HTR-8/SVneo (cell line): ENCODE data around the gene COPS2.

Experiments used
- DNase-seq: peaks from one replicate; pipeline ENCODE4 v3.0.0; 2011; ENCODE audit warnings: low spot score, mixed read lengths; ENCODE audit not compliant: insufficient read length
- FAIRE-seq: peaks from 2 replicates; lab custom pipeline; 2011; peaks lifted over from hg19 to GRCh38; lab: Jason Lieb, UNC

COPS2 gene

DNA sequence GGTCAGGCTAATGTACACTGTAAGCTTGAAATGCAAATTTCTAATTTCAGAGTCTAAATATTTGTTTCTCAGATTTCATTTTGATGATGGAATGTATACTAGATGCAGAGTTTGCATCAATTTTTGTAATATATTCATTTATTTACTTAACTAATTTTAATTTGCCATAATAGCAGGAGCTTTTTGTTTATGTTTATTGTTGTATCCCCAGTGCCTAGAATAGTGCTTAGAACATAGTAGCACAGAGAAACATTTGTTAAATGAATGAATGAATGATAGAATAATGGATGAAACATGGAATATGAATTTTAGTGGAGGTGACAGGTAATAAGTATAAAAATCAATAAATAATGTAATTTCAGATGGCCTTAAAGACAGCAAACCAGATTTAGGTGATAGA, 9.5 kb upstream of the COPS2 start:
- no peak for FAIRE-seq
- DNase-seq, result no peak

DNA sequence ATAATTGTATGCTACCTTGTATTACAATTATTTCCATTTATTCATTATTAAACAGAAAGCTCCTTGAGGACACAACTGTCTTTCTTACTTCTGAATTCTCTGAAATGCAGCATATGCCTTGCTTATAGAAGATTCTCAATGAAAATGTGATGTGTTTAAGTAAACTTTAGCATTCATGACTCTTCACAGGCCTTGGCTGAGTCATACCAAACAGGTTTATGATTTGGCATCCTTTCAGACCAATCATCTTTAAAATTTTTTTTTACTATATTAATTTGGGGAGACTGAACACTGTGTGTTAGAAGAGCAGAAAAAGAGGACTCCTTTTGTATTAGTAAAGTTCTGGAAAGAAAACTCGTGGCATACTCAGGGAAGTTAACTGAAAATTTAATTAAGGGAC, 8.3 kb upstream of the COPS2 start:
- FAIRE-seq (no peak), DNase-seq (no peak)

DNA sequence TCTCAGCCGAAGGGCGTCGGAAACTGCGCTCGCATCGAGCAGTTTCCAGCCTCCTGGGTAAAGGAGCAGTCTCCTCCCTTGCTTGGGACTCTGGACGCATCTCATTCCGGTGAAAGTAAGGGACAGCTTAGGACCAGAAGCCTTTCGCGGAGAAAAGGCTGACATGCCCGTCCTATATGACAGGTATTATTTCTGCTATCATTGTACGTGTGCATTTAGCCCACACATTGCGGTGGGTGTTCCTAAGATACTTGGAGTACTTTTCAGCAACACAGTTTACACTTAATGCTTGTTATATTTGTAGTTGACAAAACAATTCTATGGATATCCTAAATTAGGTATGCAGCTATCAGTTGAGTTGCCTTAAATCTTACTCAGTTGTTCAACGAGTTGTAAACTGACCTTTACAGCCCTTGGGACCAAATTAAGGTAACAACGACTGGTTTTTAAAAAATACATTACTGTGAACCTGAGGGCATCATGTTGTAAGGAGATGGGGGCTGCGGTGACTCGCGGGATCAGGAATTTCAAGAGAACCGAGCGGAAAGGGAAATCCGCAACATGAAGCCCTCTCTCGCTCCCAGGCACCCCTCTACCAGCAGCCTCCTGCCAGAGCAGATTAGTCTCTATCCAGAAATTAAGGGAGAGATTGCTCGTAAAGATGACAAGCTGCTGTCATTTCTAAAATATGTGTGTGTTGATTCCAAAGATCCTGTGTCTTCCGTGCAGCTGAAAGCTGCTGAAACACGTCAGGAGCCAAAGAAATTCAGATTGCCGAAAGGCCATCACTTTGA, 632 bp upstream of the COPS2 start:
- DNase-seq (no peak), FAIRE-seq (no peak)

DNA sequence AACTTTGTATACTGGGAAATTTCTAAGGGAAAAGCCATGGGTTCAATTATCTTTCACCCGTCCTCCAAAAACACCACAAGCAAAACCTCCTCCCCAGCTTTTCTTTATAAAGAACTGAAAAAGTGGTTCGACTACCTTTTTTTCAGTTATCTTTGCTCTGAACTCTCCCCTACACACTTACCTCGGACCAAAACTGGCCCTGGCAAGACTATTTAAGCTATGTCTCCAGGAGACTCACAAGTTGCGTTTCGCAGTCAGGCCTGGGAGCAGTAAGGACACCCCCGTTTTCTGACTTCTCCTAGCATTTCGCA, 645 bp downstream of the COPS2 start:
- FAIRE-seq, result no peak
- DNase-seq, result no peak

DNA sequence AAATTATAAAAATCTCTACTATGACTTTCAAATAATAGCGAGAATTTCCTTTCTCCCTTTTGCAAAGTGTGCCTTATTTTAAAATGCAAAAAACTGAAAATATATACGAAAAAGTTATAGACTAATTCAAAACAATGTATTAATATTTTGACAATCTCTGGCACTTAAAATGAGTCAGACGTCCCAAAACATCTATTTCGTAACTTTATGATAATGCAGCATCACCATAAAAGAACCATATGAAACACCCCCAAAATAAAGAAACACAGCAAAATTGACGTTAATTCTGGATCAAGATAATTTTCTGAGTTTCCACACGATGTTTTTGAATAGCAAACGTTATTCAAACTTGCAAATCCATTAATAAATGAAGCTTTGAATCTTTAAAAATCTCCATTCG, 1.0 kb downstream of the COPS2 start:
- no peak for DNase-seq

DNA sequence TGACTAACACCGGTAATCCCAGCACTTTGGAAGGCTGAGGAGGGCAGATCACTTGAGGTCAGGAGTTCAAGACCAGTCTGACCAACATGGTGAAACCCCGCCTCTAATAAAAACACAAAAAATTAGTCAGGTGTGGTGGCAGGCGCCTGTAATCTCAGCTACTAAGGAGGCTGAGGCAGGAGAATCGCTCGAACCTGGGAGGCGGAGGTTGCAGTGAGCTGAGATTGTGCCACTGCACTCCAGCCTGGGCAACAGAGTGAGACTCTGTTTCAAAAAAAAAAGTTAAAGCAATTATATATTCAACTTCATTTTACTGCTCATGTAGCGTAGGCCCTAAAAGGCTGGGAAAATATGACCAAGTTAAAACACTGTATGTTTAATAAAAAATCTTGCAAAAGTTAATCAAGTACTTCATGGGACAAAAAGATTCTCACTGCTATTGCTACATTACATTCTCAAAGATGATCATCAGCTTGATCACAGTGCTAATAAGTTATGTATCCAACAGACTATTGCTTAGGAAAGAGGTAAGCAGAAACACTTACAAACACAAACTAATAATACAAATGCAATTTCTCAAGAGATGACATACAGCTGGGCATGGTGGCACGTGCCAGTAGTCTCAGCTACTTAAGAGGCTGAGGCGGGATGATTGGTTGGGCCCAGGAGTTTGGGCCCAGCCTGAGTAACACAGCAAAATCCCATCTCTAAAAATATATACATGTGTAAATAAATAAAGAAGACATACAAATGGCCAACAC, 2.7 kb downstream of the COPS2 start:
- FAIRE-seq (no peak), DNase-seq (no peak)

More for the DNA sequence above, 1.0 kb downstream of the COPS2 start:
- no peak for FAIRE-seq

DNA sequence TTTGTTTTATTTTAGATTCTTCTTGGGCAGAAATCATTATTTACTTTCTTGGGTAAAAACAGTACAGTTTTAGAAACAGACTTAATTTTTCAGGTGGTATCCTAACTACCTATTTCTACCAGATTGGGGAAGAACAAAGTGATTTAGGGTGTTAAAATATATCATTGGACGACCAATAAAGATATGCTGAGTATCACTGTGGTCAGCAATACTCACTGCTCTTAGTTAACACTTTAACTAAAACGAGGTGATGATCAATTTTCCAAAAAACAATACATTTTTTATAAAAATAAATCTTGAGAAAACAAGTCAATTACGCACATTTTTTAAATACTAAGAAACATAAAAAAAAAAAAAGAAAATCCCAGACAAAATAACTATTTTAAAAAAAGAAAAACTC, 3.6 kb downstream of the COPS2 start:
- FAIRE-seq, result no peak
- no peak for DNase-seq

DNA sequence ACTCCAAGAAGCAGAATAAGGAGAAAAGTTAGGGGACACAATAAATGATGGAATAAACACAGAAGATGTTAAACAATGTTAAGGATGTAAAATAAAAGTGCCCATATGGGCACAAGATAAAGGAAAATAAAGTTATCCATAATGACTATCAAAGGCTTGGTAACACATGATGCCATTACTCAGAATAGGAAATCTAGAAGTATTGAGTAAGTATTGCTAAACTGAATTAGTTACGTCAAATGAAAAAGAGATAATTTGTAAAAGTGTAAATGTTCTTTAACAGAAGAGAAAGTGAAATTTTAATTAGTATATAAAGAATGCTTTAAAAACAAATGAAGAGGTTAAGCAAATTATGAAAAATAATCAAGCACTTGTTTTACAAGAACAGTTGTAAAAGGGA, 6.7 kb downstream of the COPS2 start:
- no peak for DNase-seq
- no peak for FAIRE-seq

DNA sequence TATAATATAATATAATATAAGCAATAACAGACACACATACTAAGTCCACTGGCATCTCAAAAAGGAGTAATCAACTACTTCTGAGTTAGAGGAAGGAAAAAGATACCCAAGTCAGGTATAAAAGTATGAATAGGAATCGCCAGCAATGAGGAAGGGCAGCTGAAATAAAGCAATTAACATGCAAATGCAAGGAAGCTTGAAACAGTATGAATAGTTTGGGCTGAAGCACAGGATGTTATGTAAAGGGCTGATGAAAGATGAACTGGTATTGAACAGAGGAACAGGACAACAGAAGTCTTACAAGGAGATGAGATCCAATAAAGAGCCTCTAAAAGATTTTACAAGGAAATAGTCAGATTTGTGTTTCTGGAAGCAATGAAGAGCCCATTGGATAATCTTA, 7.1 kb downstream of the COPS2 start:
- FAIRE-seq (no peak), DNase-seq (no peak)

DNA sequence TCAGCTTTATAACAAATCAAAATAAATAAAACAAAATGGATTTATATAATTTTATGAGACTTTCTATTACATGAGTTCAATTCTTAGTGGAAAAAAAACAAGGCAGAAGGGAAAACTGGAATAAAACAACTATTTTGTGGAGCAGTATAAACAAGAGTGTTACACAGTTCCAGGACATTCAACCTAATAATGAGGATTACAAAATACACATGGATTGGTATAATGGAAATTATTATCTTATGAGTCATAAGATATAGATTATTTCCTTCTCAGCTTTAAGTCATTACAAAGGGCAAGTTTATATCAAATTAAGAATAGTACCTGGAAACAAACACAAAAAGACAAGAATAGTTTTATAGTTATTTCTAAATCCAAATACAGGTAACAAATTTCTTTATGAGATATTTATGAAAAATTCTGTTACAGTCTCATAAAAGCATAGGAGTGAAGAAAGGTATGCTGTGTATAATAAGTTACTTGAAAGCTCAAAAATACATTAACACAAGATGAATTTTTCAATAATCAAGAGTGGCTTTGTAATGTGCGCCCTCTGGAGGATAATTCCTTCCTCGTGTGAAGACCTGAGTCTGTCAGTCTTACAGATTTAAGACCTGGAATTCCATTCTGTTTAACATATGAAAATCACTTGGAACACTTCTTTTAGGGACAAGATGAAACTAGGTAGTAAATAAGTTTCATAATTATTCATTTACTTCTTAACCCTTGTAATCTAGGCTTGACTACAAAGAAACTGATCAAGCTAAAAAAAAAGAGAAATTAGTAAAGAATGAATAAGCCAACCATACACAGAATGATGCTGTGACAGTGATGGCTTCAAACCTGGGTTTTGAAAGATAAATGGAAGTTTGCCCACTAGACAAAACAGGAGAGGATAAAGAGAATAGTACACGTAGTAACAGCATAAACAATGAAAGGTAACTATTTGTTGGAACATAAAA, 9.5 kb downstream of the COPS2 start:
- FAIRE-seq, result no peak

DNA sequence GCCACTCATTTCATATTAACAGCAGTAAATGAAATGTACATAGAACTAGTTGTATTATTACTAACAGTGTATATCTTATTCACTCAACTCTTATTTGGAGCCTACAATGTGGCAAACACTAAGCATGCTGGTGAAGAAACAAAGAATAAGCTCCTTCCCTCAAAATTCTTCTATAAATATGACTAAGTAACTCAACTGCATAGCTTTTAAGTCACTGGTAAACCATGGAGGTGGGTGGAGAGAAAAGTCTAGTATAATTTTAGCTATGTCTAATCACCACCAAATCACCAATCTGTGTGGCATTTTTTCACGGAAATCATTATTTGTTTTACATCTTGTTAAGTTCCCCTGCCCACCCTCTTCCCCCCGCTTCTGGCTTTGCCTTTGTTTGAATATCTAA, 17.5 kb downstream of the COPS2 start:
- DNase-seq (no peak), FAIRE-seq (no peak)

More for the DNA sequence above, 9.5 kb downstream of the COPS2 start:
- DNase-seq, result peak; percentile 46

DNA sequence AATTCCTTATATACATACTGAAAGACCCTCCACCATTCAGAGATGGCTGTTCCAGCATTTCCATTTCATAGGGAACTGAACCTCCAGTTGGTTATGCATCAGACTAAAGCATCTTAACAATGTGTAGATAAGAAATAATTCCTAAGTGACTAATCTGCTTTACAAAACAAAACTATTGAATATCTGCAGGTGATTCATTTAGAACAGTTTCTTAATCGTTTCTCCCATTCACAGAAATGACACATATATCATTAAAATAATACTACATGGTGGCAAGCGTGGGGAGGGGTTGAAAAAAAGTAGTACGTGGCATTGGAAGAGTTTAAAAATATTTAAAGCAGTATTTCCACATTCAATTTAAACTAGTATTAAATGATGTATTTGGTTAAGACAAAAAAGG, 19.5 kb downstream of the COPS2 start:
- DNase-seq, result peak; percentile 23
- no peak for FAIRE-seq

DNA sequence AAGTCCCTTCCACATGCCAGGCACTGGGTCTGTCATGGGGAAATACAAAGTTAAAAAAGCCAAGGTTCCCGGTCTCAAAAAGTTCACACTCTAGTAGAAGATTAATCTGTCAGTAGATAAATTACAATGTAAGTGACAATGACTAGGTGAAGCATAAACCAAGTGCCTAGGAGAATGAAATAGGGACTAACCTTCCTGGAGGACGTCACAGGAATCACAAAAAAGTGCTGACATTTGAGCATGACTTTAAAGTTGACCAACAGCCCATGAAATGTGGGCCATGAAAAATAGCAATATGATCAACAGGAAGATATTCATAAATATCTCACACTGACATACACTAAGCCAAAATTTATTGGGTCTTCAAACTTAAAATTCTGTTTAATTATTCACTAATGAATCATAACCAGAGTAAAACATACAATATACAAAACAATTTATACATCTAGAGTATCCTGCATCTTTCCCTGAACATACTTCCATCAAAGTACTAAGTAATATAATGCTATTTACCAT, 20.0 kb downstream of the COPS2 start:
- no peak for FAIRE-seq
- no peak for DNase-seq

DNA sequence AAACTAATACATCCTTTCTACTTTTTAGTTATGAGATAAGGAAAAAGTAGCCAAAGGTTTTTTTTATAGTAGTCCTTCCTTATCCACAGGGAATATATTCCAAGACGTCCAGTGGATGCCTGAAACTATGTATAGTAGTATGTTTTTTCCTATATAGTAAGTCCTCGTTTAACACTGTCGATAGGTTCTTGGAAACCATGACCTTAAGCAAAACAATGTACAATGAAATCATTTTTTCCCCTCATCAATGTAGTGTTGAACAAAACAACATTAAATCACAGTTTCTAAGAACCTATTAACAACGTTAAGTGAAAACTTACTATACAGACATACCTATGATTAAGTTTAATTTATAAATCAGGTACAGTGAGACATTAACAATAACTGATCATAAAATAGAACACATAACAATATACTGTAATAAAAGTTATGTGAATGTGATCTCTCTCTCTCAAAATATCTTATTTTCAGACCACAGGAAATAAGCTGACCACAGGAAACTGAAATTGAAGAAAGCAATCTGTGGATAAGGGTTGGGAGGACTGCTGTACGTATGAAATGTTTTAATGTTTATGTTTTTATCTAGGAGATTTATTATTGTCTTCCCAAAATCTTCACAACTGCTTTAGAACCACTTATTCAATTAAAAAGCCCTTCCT, 20.6 kb downstream of the COPS2 start:
- FAIRE-seq (no peak), DNase-seq (no peak)

DNA sequence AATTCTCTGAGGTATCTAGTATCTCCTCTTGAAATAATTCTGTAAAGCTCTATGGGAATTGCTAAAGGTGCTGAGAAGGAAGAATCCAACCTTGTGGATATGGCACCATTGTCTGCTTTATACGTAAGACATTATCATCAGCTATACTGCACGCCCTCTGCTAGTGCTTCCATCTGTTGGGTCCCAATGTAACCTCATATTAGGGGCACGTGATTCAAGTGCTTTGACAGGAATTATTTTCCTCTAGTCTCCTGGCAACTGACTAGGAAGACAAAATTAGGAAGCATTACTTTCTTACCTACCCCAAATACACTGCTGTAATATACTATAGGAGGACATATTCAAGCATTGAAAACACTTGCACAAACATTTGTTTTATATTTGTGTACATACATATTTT, 24.0 kb downstream of the COPS2 start:
- FAIRE-seq, result no peak

DNA sequence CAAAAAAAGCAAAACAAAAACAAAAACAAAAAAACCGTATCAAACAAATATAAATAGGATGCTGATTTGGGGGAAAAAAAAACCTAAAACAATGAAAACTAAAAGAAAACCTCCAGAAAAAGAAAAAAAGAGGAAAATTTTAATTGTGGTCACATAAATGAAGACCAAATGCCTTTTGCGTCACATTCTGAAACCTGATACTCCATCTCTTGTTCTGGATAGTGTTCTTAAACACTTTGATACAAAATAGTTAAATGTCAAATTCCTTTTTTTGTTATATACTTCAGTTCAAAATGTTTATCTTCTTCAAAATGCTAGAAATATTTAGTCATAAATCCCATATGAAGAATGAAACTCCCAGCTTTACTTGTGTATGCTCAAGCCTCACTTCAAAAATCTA, 31.0 kb downstream of the COPS2 start:
- FAIRE-seq (no peak), DNase-seq (no peak)

More for the DNA sequence above, 24.0 kb downstream of the COPS2 start:
- DNase-seq, result no peak

DNA sequence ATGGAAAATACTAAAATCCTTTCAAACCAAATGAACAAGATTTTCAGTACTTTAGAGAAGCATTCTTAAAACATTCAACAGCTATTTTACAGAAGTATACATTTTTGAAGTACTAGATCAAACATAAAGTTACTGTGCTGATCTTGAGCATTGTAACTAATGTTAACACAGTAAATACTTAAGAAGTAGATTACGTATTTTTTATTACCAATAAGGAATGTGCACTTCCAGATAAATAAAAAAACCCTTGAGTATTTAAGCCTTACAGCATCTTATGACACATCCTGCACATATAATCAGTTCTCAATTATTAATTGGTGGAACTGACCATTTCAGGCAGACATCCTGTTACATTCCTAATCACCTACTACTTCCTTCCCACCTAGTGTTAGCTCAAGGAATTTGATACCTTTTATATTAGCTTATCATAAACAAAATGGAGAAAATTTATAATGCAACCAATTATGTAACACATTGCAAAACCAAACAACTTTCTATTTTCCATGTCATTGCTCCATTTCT, 32.8 kb downstream of the COPS2 start:
- DNase-seq, result no peak
- FAIRE-seq, result no peak

DNA sequence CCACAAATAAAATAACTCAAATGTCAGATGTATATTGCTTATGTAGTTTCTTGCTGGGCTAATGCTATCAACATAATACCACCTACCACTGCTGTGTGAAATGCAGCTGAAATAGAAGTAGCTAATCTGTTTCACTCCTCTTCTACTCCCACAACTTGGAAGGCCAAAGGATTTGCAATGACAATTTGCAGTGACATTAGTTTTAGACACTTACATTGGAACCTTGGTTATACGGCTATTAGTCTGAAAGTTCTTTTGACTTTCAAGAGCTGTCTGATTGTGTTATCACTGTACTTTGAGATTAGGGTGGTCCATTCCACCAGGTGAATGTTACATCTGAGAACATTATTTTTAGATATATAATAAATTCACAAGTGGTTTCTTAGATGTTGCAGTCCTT, 33.5 kb downstream of the COPS2 start:
- FAIRE-seq (no peak), DNase-seq (no peak)

DNA sequence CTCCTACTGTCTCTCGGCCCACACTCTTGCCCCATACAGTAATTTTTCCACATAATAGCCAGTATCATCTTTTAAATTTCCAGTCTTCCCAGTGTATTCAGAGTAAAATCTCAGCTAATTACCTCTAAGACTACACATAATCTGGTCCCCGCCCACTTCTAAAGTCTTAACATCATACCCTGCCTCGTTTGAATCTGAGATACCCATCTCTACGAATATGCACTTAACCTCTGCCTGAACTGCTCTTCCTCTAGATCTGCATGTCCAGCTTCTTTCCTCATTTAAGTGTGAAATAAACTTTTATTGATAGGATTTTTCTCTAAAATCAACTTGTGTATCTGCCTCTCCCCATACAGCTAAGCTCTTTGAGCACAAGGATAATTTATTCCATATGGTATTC, 34.6 kb downstream of the COPS2 start:
- no peak for FAIRE-seq
- DNase-seq, result no peak
